HG03432 (cell line): ENCODE measurements around the gene FAM174C.
"Not testable (repeated sequence)": the region's sequence is repeated elsewhere in the genome, so short reads cannot be mapped to it uniquely, and the experiment has no call there.

Experiments
- ATAC-seq: cut with Tn5 transposase; IDR thresholded peaks from one replicate; pipeline ENCODE4 v1.9.1; 2021; ENCODE audit warnings: mild to moderate bottlenecking, moderate library complexity; ENCODE audit not compliant: unreplicated experiment

FAM174C gene

GRCh38 chr19:1296575-1297271 lies 21.4 kb downstream of the FAM174C start:
- no peak for ATAC-seq

DNA sequence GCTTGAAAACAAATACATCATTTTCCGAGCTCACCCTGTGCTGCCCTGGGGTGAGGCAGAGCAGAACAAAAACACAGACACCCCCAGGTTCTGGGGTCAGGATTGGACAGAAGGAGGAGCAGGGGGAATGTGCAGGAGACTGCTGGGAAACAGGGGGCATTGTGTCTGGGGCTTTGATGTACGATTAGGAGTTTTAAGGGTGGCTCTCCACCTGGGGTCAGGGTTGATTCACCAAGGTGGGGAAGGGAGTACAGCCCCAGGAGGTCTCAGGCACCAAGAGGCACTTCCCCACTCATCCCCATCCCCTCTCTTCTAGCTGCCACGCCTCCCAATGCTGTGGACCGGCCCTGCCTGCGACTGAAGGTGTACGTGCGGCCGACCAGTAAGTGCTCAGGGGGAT lies 22.9 kb downstream of the FAM174C start:
- ATAC-seq: no peak

DNA sequence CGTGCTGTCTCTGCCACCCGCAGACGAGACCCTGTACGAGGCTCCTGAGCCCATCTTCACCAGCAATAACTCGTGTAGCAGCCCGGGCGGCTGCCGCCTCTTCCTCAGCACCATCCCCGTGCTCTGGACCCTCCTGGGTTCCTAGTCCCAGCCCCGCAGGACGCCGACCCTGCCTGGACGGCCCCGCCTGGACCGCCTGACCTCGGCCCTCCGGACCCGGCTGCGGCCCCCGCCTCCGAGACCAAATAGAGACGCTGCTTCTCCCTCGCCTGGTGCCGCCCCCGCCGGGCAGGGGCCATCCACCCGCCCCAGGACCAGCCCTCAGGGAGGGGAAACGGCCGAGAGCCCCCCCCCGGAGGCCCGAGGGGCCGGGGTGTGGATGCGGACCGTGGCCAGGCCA lies 24.5 kb downstream of the FAM174C start:
- ATAC-seq: no peak

DNA sequence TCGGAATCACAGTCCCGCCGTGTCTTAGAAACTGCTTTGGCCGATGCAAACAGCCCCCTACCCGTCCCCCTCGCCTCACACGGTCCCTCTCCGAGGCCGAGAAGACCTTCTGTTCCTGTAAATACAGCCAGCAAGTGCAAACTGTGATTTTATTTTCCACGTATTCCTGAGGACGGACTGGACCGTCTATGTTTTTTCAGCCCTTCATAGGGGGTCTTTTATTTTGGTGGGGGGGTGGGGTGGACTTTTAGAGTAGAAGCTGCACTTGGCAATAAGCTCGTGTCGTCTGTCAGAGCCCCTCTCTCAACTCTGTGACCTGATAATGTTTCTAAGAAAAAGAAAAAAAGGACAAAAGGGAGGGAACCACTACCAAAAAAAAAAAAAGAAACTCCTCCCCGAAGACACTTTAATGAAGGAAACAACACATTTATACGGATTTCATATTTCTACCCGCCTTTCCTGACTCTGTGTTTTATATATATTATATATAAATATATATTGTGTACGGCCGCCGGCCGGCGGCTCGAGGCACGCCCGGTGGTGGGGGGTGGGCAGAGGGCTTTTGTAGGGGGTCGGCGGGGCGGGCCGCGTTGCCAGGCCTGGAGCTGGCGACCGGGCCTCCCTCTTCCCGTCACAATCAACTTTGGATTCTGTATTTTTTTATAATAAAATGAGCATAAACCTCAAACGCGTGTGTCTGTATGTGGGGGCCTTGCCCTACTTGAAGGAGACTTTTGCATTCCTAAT lies 25.6 kb downstream of the FAM174C start:
- ATAC-seq: no peak

GRCh38 chr19:1302533-1303239 lies 27.4 kb downstream of the FAM174C start:
- ATAC-seq: no peak

DNA sequence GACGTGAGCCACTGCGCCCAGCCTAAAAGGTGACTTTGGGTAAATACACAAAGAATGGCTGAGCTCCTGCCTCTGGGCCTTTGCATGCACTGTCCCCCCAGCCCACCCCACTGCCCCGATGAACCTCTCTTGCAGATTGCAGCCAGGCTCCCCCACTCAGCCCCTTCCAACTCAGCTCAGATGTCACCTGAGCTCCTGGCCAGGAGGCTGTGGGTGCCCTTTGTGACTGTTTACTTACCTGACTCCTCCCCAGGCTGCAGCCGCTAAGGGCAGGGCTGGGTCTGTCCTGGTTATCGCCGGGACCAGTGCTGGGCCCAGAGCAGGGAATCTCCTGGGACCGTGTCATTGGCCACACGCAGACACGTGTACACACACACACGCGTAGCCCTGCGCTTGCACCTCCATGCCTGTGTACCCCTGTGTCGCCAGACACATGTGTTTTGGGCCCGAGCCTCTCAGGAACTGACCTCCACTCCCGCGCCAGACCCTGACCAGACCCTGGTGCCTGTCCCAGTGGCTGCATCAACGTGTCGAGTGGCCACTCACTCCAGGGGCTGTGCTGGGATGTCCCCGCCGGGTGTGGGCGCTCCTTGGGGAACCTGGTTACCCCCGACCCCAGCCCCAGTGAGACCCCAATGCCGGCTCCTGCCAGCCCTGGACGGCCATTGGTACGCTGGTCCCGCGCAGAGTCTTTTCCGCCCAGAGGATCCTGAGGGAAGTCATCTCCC lies 29.0 kb downstream of the FAM174C start:
- no peak for ATAC-seq

DNA sequence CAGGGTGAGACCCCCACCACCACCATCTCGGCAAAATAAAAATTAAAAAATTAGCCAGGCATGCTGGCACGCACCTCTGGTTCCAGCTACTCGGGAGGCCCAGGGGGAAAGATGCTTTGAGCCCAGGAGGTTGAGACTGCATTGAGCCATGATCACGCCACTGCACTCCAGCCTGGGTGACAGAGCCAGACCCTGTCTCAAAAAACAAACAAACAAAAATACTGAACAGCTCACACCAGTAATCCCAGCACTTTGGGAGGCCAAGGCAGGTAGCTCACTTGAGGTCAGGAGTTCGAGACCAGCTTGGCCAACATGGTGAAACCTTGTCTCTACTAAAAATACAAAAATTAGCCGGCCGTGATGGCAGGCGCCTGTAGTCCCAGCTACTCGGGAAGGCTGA lies 30.0 kb downstream of the FAM174C start:
- not testable (repeated sequence) for ATAC-seq

DNA sequence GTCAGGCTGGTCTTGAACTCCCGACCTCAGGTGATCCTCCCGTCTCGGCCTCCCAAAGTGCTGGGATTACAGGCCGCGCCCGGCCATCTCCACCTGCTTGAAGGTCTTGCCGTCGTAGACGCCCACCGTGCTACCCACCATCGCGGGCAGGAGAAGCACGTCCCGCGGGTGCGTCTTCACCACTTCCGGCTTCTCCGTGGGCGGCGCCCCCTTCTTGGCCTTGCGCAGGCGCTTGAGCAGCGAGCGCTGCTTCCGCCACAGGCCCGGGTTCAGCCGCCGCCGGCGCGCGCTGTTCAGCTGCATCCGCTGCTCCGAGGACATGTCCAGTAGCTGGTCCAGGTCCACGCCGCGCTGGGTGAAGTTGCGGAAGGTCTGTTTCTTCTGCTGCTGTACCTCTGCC lies 32.0 kb downstream of the FAM174C start:
- ATAC-seq: no peak

DNA sequence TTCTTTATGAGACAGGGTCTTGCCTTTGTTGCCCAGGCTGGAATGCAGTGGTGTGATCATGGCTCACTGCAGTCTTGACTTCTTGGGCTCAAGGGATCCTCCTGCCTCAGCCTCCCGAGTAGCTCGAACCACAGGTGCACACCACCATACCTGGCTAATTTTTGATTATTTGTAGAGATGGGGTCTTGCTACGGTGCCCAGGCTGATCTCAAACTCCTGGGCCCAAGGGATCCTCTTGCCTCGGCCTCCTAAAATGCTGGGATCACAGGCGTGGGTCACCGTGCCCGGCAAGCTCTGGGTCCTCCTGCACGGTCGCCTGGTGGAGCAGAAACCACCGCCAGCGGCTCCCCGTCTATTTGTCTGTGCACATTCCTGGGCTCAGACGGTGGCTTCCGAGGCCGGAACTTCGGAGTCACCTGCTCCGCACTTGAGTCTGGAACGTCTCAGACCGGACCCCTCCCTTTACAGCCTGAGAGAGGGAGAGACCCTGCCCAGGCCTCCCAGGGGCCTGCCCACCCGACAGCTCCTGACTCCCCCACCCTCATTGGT lies 32.5 kb downstream of the FAM174C start:
- ATAC-seq: no peak

DNA sequence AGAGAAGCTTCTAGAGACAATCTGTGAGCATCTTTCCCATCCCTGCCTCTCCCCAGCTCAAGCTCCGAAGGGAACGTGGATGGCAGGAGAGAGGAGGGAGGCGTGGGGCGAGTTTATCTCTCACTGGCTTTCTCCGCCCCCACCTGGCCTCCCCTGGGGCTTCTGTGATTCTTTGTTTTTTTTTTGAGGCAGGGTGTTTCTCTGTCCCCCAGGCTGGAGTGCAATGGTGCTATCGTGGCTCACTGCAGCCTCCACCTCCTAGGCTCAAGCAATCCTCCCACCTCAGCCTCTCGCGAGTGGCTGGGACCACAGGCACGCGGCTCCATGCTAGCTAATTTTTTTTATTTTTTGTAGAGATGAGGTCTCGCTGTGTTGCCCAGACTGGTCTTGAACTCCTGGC lies 33.4 kb downstream of the FAM174C start:
- ATAC-seq: no peak

DNA sequence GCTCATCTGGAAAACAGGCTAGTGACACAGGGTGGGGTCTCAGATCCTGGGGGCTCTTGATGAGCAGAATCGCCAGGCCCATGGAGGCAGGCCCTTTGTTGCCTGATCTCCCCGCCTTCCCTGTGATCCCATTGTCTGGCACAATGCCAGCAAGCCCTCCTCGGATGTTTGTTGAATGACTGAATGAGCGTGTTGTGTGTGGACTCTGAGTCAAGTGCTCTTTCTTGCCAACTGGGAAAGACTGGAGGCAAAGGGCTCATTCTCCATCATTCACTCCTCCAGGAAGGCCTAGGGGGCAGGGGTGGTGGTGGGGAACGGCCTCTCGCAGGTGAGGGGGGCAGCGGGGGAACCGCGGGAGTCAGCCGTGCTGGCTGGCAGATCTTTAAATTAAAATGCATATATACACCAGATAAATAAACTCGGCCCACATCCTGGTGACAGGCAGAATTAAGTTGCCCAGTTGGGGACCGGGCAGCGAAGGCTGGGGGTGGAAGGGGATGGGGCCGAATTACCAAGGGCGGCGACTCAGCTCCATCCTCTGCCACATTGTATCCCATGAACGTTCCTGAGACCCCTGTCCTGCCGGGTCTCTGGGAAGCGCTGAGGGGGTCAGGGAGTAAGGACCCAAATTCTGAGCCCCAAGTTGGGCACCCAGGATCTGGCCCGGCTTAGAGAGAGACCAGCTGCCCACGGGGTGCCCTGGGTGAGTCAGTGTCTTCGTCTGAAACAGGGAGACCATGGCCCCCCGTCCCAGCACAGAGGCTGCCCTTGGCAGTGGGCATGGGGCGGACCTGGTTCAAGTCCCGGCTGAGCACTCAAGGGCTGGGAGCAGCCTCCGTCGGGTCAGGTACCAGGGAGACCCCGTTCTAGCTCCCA lies 34.9 kb downstream of the FAM174C start:
- no peak for ATAC-seq

DNA sequence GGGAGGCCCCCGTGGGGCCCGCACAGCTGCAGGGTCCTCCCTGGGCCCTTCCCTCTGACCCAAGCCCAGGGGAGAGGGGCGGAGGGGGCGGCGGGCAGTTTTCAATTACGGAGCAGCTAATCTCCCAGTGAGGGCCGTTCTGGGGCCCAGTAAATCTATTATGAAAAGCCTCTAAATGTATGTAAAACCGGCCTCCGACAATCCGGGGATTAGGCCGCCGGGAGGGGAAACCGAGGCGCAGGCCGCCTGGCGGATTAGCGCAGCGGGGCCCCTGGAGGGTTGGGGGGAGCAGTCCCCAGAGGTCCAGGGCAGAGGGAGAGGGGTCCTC lies 35.5 kb downstream of the FAM174C start:
- no peak for ATAC-seq

GRCh38 chr19:1311543-1312091 lies 36.3 kb downstream of the FAM174C start:
- no peak for ATAC-seq

GRCh38 chr19:1312767-1313694 lies 37.7 kb downstream of the FAM174C start:
- ATAC-seq: no peak

DNA sequence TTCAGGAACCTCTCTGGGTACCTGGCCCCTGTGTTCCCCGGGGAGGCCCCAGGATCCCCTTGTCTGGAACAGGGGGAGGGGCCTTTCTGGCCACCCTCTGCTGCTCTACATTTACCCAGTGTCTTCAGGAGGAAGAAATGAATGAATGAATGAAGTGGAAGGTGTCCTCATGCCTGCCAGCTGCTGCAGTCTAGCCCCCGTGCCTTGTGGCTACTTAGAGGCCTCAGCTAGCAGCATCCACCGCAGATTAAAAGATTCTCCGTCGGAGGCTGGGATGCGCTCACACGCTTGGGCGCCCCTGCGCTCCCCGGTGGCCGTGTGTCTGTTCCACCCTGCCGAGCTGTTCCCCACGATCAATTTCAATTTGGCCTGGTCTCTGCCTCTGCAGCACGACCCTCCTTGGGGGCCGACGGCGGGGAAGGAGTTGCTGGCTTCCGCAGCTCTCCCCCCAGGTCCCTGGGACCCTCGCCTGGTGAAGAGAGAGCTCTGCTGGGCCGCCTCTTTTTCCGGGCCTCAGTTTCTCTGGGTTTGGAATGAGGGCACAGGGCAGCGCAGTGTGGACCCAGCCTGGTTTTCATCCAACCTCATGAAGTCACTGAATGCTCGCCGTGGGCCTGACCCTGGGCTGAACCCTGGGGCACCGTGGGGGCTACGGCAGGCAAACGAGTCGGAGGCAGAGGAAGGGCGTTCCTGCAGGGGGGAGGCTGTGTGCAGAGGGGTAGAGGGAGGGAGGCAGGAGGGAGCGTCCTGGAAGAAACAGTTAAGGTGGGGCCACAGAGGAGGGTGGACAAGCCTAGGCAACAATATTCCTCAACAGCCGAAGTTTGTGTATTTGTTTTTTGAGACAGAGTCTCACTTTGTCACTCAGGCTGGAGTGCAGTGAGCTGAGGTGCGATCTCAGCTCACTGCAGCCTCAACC lies 38.6 kb downstream of the FAM174C start:
- ATAC-seq: no peak

DNA sequence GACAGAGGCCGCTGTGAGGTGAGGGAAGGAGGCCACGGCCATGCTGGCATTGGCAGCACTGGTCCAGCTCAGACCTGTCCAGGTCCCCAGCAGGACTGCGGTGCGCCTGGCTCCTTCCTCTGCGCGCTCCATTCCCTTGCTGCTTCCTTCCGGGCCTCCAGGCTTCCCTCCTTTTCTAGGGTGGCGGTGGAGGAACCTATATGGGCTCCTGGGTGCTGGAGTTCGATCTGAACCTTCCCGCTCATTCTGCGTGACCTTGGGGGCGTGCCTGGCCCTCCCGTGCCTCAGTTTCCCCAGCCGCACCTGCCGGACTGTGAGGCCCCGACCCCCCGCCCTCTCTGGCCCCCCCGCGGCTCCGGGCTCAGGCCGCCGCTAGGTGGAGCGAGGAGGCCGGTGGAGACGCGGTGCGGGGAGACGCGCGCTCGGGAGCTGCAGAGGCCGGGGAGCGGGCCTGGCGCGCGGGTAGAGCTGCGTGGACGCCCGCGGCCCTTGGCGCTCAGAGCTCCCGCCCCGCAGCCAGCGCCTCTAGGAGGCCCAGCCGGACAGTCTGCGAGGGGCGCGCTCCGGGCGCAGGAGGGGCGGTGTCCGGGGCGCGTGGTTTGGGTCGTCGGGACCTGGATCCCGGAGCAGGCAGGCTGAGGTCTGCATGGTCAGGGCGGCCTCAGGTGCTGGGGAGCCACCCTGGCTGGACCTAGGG lies 40.3 kb downstream of the FAM174C start:
- no peak for ATAC-seq

DNA sequence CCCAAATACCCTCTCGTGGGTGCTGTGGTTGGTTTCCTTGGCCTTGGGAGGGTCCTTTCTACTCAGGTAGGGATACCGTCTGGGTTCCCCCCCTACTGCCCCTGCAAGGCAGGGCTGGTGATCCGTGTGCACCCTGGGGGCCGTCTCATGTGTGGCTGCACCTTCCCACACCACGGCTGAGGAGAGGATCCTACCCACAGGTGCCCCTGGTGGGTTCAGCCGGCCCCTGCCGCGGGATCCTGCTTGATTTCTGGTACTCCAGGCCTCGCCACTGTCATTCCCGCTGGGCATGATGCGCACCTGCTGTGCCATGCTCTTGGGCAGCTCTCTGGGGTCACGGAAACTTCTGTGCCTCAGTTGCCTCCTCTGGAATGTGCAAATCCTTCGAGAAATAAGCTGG lies 41.1 kb downstream of the FAM174C start:
- ATAC-seq: no peak
